HepG2 (cell line): ENCODE data around the gene TMEM63C. TPM values are rescaled to one million over a fixed set of nuclear protein-coding genes. Genes with fewer than 3 reads are reported as not detected.

ENCODE experiments used
- CEBPG ChIP-seq: IDR thresholded peaks from 2 replicates; pipeline ENCODE4 v1.6.1; 2016
- CHCHD3 ChIP-seq: sonication (generic); formaldehyde crosslinking; IDR thresholded peaks from 2 replicates; pipeline ENCODE4 v1.8.0; 2022; ENCODE audit warnings: mild to moderate bottlenecking, missing genetic modification reagents, moderate library complexity
- DNMT1 ChIP-seq: sonication (generic); formaldehyde crosslinking; IDR thresholded peaks from 2 replicates; pipeline ENCODE4 v1.5.1; 2020; ENCODE audit warnings: mild to moderate bottlenecking, missing genetic modification reagents
- NFATC3 ChIP-seq: sonication (generic); formaldehyde crosslinking; IDR thresholded peaks from 2 replicates; pipeline ENCODE4 v1.5.1; 2020; ENCODE audit warnings: mild to moderate bottlenecking, missing genetic modification reagents
- RXRA ChIP-seq: sonication (generic); formaldehyde crosslinking; IDR thresholded peaks from 2 replicates; pipeline ENCODE4 v1.5.1; 2020; ENCODE audit warnings: missing genetic modification reagents
- YY1 ChIP-seq: IDR thresholded peaks from 2 replicates; pipeline ENCODE4 v1.6.1; 2011; ENCODE audit warnings: low read length, low read depth, moderate library complexity, mild to moderate bottlenecking; ENCODE audit not compliant: insufficient read depth, insufficient replicate concordance
- ZNF282 ChIP-seq: fragments of 450-650 bp; IDR thresholded peaks from 2 replicates; pipeline ENCODE4 v1.6.1; 2018; ENCODE audit not compliant: partially characterized antibody
- ZNF570 ChIP-seq: sonication (generic); formaldehyde crosslinking; IDR thresholded peaks from 2 replicates; pipeline ENCODE4 v1.4.0; 2020; ENCODE audit warnings: mild to moderate bottlenecking, missing genetic modification reagents, borderline replicate concordance
- polyA plus RNA-seq, 8 experiments: library from polyadenylated mRNA; depleted of rRNA in 3 of 8; stranded (reverse) in 7 of 8; unstranded in 1 of 8; fragments of >200 nt; fragmentation: Illumina TruSeq in 4 of 8; extraction: Trizol in 4 of 8; gene quantifications; 2 replicates each; pipeline versions ENCODE4 v1.2.1 to v1.2.3, GENCODE V29; 2011 to 2016; ENCODE audit warnings: low read depth in 4 of 8, missing spikeins in 1 of 8, mixed read lengths in 1 of 8; ENCODE audit not compliant: insufficient read depth in 1 of 8
- total RNA-seq, 5 experiments: library from RNA; depleted of rRNA; stranded (reverse); fragments of >200 nt; fragmentation: Illumina TruSeq; extraction: Trizol; gene quantifications; 2 replicates each; pipeline ENCODE4 v1.2.3, GENCODE V29; 2016; ENCODE audit warnings: low read depth in 1 of 5
- TF ChIP-seq, protein P1 (sequence below), 2 experiments: fragments of 450-650 bp in 1 of 2; sonication (generic) in 1 of 2; formaldehyde crosslinking in 1 of 2; IDR thresholded peaks; 2 replicates each; pipeline versions ENCODE4 v1.6.1 to v1.8.0; 2016 to 2022; ENCODE audit warnings: antibody characterized with exemption in 1 of 2, mild to moderate bottlenecking in 1 of 2, missing genetic modification reagents in 1 of 2
- TF ChIP-seq, protein P2 (sequence below): sonication (generic); formaldehyde crosslinking; IDR thresholded peaks from 2 replicates; pipeline ENCODE4 v1.4.0; 2020; ENCODE audit warnings: mild to moderate bottlenecking, missing genetic modification reagents
- TF ChIP-seq, protein P3 (sequence below): sonication (generic); formaldehyde crosslinking; conservative IDR thresholded peaks from 2 replicates; pipeline ENCODE4 v1.4.0; 2020; ENCODE audit warnings: missing genetic modification reagents
- TF ChIP-seq, protein P4 (sequence below), 2 experiments: sonication (generic) in 1 of 2; formaldehyde crosslinking in 1 of 2; IDR thresholded peaks; 2 replicates each; pipeline versions ENCODE4 v1.5.1 to v1.6.1; 2011 to 2020; ENCODE audit warnings: borderline replicate concordance in 1 of 2, low read depth in 1 of 2, low read length in 1 of 2, mild to moderate bottlenecking in 1 of 2, missing genetic modification reagents in 1 of 2, moderate library complexity in 1 of 2
- TF ChIP-seq, protein P5 (sequence below): sonication (generic); formaldehyde crosslinking; IDR thresholded peaks from 2 replicates; pipeline ENCODE4 v1.8.0; 2022; ENCODE audit warnings: mild to moderate bottlenecking, missing genetic modification reagents; ENCODE audit not compliant: insufficient replicate concordance

Gene TMEM63C
- total and polyA plus RNA-seq, 2 of the 13 experiments (the other 11 are each of a cell fraction or from before 2014, with no cell fraction given) = 0.17 to 0.27 TPM

DNA sequence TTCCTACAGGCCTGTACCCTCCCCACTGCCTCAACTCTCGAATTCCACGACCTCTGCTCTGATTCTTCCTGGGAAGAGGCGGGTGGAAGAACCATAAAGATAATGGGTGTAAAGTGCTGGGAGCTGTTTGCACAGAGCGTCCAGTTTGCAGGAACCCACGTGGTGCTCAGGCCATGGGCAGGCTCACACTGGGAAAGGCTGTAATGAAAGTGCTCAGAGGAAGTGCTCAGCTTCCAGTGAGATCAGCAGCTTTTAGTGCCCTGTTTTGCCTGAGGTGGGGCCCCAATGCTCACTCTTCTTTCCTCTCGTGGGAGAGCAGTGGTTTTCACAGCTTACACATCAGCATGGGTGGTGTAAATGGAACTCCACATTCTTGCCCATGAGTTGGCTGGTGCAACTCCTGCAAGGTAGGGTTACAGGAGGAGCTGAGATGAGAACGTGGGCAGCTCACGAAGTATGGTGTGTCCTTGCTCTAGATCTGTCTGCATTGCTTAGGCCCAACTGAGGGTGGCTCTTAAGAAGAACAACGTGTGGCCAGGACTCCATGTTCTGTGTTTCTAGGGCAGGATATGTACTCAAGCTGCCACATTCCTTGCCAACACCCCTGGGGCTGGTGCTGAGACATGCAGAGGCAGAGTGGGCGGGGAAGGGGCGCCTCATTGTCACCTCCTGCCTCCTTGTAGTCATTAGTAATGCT is 2.9 kb downstream of the TMEM63C start (continued):
- TF ChIP-seq, protein P1, sequence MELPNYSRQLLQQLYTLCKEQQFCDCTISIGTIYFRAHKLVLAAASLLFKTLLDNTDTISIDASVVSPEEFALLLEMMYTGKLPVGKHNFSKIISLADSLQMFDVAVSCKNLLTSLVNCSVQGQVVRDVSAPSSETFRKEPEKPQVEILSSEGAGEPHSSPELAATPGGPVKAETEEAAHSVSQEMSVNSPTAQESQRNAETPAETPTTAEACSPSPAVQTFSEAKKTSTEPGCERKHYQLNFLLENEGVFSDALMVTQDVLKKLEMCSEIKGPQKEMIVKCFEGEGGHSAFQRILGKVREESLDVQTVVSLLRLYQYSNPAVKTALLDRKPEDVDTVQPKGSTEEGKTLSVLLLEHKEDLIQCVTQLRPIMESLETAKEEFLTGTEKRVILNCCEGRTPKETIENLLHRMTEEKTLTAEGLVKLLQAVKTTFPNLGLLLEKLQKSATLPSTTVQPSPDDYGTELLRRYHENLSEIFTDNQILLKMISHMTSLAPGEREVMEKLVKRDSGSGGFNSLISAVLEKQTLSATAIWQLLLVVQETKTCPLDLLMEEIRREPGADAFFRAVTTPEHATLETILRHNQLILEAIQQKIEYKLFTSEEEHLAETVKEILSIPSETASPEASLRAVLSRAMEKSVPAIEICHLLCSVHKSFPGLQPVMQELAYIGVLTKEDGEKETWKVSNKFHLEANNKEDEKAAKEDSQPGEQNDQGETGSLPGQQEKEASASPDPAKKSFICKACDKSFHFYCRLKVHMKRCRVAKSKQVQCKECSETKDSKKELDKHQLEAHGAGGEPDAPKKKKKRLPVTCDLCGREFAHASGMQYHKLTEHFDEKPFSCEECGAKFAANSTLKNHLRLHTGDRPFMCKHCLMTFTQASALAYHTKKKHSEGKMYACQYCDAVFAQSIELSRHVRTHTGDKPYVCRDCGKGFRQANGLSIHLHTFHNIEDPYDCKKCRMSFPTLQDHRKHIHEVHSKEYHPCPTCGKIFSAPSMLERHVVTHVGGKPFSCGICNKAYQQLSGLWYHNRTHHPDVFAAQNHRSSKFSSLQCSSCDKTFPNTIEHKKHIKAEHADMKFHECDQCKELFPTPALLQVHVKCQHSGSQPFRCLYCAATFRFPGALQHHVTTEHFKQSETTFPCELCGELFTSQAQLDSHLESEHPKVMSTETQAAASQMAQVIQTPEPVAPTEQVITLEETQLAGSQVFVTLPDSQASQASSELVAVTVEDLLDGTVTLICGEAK (IDR thresholded peaks at IDR 0.05) = no peak
- TF ChIP-seq, protein P1 (CRISPR knock-in tag; IDR thresholded peaks at IDR 0.05) = no peak
- TF ChIP-seq RXRA (CRISPR knock-in tag) (0 out of 2 replicates have a peak, but pooled peaks have one; percentile 36), ZNF570 (CRISPR knock-in tag) (no peak), DNMT1 (CRISPR knock-in tag) (no peak), ZNF282 (no peak), YY1 (no peak), NFATC3 (no peak), CHCHD3 (CRISPR knock-in tag) (no peak), CEBPG (CRISPR knock-in tag) (no peak)
- TF ChIP-seq, protein P2, sequence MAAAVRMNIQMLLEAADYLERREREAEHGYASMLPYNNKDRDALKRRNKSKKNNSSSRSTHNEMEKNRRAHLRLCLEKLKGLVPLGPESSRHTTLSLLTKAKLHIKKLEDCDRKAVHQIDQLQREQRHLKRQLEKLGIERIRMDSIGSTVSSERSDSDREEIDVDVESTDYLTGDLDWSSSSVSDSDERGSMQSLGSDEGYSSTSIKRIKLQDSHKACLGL (CRISPR knock-in tag) = no peak
- TF ChIP-seq, protein P3, sequence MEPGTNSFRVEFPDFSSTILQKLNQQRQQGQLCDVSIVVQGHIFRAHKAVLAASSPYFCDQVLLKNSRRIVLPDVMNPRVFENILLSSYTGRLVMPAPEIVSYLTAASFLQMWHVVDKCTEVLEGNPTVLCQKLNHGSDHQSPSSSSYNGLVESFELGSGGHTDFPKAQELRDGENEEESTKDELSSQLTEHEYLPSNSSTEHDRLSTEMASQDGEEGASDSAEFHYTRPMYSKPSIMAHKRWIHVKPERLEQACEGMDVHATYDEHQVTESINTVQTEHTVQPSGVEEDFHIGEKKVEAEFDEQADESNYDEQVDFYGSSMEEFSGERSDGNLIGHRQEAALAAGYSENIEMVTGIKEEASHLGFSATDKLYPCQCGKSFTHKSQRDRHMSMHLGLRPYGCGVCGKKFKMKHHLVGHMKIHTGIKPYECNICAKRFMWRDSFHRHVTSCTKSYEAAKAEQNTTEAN (CRISPR knock-in tag) = no peak
- TF ChIP-seq, protein P4, sequence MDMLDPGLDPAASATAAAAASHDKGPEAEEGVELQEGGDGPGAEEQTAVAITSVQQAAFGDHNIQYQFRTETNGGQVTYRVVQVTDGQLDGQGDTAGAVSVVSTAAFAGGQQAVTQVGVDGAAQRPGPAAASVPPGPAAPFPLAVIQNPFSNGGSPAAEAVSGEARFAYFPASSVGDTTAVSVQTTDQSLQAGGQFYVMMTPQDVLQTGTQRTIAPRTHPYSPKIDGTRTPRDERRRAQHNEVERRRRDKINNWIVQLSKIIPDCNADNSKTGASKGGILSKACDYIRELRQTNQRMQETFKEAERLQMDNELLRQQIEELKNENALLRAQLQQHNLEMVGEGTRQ (IDR thresholded peaks at IDR 0.05; ENCODE audit: low read depth, low read length) = no peak
- TF ChIP-seq, protein P4 (CRISPR knock-in tag; IDR thresholded peaks at IDR 0.05; ENCODE audit: borderline replicate concordance) = peak; percentile 45; the same call in 1 of the 2 replicates
- TF ChIP-seq, protein P5, sequence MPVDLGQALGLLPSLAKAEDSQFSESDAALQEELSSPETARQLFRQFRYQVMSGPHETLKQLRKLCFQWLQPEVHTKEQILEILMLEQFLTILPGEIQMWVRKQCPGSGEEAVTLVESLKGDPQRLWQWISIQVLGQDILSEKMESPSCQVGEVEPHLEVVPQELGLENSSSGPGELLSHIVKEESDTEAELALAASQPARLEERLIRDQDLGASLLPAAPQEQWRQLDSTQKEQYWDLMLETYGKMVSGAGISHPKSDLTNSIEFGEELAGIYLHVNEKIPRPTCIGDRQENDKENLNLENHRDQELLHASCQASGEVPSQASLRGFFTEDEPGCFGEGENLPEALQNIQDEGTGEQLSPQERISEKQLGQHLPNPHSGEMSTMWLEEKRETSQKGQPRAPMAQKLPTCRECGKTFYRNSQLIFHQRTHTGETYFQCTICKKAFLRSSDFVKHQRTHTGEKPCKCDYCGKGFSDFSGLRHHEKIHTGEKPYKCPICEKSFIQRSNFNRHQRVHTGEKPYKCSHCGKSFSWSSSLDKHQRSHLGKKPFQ (CRISPR knock-in tag) = no peak
